ENCODE results near the gene FRMD4B.

FRMD4B gene

GRCh38 chr3:69359339-69359893 is 26.5 kb downstream of the FRMD4B start:
- Histone ChIP-seq H3K4me3 (ENCODE audit: low read depth in 1 of 2, low read length in 2 of 2) (no peak overlapping the region), H3K27ac (ENCODE audit: low read depth, low read length) (no peak overlapping the region), H3K36me3 (ENCODE audit: insufficient read depth, low read length) (no peaks in the 10 kb centered on the region), H3K9me3 (ENCODE audit: low read length) (no peaks in the 10 kb centered on the region), H3K9ac (ENCODE audit: low read length) (no peak overlapping the region), H3K4me1 (ENCODE audit: insufficient read depth, low read length) (no peaks in the 10 kb centered on the region), H3K27me3 (ENCODE audit: control insufficient read depth in 1 of 2, insufficient read depth in 2 of 2, low read length in 2 of 2) (no peaks in the 10 kb centered on the region)

- H3K9me3 ChIP-seq (ENCODE audit: low read length) = no peaks in the 10 kb centered on the region
- H3K27me3 ChIP-seq (ENCODE audit: control insufficient read depth in 1 of 2, insufficient read depth in 2 of 2, low read length in 2 of 2) = no peaks in the 10 kb centered on the region
- H3K9ac ChIP-seq (ENCODE audit: low read length) = no peak overlapping the region
- no peaks in the 10 kb centered on the region for H3K36me3 ChIP-seq (ENCODE audit: insufficient read depth, low read length)
- no peak overlapping the region for H3K4me3 ChIP-seq (ENCODE audit: low read depth in 1 of 2, low read length in 2 of 2)
- H3K4me1 ChIP-seq (ENCODE audit: insufficient read depth, low read length) = no peaks in the 10 kb centered on the region
- no peak overlapping the region for H3K27ac ChIP-seq (ENCODE audit: low read depth, low read length)
Measured at GRCh38 chr3:69357196-69357595, 28.7 kb downstream of the FRMD4B start.

- Histone ChIP-seq H3K36me3 (ENCODE audit: insufficient read depth, low read length) (no peaks in the 10 kb centered on the region), H3K27ac (ENCODE audit: low read depth, low read length) (no peak overlapping the region), H3K9me3 (ENCODE audit: low read length) (no peaks in the 10 kb centered on the region), H3K4me1 (ENCODE audit: insufficient read depth, low read length) (no peaks in the 10 kb centered on the region), H3K4me3 (ENCODE audit: low read depth in 1 of 2, low read length in 2 of 2) (no peak overlapping the region), H3K27me3 (ENCODE audit: control insufficient read depth in 1 of 2, insufficient read depth in 2 of 2, low read length in 2 of 2) (no peaks in the 10 kb centered on the region), H3K9ac (ENCODE audit: low read length) (no peak overlapping the region)
Measured at GRCh38 chr3:69354948-69355347, 30.9 kb downstream of the FRMD4B start.

GRCh38 chr3:69353503-69353902 is 32.4 kb downstream of the FRMD4B start:
- H3K9me3 ChIP-seq (ENCODE audit: low read length) = no peaks in the 10 kb centered on the region
- peak overlapping the region in 1 of 2 donors; percentile 23 for H3K4me3 ChIP-seq (ENCODE audit: low read depth in 1 of 2, low read length in 2 of 2)
- H3K9ac ChIP-seq (ENCODE audit: low read length) = no peak overlapping the region
- no peak overlapping the region for H3K27ac ChIP-seq (ENCODE audit: low read depth, low read length)
- no peaks in the 10 kb centered on the region for H3K4me1 ChIP-seq (ENCODE audit: insufficient read depth, low read length)
- no peaks in the 10 kb centered on the region for H3K27me3 ChIP-seq (ENCODE audit: control insufficient read depth in 1 of 2, insufficient read depth in 2 of 2, low read length in 2 of 2)
- H3K36me3 ChIP-seq (ENCODE audit: insufficient read depth, low read length) = no peaks in the 10 kb centered on the region

GRCh38 chr3:69353088-69353478 is 32.8 kb downstream of the FRMD4B start:
- no peak overlapping the region for H3K9ac ChIP-seq (ENCODE audit: low read length)
- peak overlapping the region in 1 of 2 donors; percentile 23 for H3K4me3 ChIP-seq (ENCODE audit: low read depth in 1 of 2, low read length in 2 of 2)
- H3K27ac ChIP-seq (ENCODE audit: low read depth, low read length) = no peak overlapping the region
- H3K36me3 ChIP-seq (ENCODE audit: insufficient read depth, low read length) = no peaks in the 10 kb centered on the region
- H3K4me1 ChIP-seq (ENCODE audit: insufficient read depth, low read length) = no peaks in the 10 kb centered on the region
- H3K9me3 ChIP-seq (ENCODE audit: low read length) = no peaks in the 10 kb centered on the region
- no peaks in the 10 kb centered on the region for H3K27me3 ChIP-seq (ENCODE audit: control insufficient read depth in 1 of 2, insufficient read depth in 2 of 2, low read length in 2 of 2)

- no peak overlapping the region for H3K9ac ChIP-seq (ENCODE audit: low read length)
- H3K36me3 ChIP-seq (ENCODE audit: insufficient read depth, low read length) = no peaks in the 10 kb centered on the region
- H3K4me1 ChIP-seq (ENCODE audit: insufficient read depth, low read length) = no peaks in the 10 kb centered on the region
- H3K9me3 ChIP-seq (ENCODE audit: low read length) = no peaks in the 10 kb centered on the region
- H3K4me3 ChIP-seq (ENCODE audit: low read depth in 1 of 2, low read length in 2 of 2) = no peak overlapping the region
- no peaks in the 10 kb centered on the region for H3K27me3 ChIP-seq (ENCODE audit: control insufficient read depth in 1 of 2, insufficient read depth in 2 of 2, low read length in 2 of 2)
- H3K27ac ChIP-seq (ENCODE audit: low read depth, low read length) = no peak overlapping the region
Measured at GRCh38 chr3:69352305-69353087, 33.4 kb downstream of the FRMD4B start.

- H3K27ac ChIP-seq (ENCODE audit: low read depth, low read length) = no peak overlapping the region
- H3K4me3 ChIP-seq (ENCODE audit: low read depth in 1 of 2, low read length in 2 of 2) = no peak overlapping the region
- no peaks in the 10 kb centered on the region for H3K36me3 ChIP-seq (ENCODE audit: insufficient read depth, low read length)
- H3K9ac ChIP-seq (ENCODE audit: low read length) = no peak overlapping the region
- no peaks in the 10 kb centered on the region for H3K9me3 ChIP-seq (ENCODE audit: low read length)
- peaks cover 6% of the 10 kb centered on the region for H3K4me1 ChIP-seq (ENCODE audit: insufficient read depth, low read length)
- no peaks in the 10 kb centered on the region for H3K27me3 ChIP-seq (ENCODE audit: control insufficient read depth in 1 of 2, insufficient read depth in 2 of 2, low read length in 2 of 2)
Measured at GRCh38 chr3:69343875-69344274, 42.0 kb downstream of the FRMD4B start.

GRCh38 chr3:69342074-69342473 is 43.8 kb downstream of the FRMD4B start:
- Histone ChIP-seq H3K27ac (ENCODE audit: low read depth, low read length) (no peak overlapping the region), H3K4me3 (ENCODE audit: low read depth in 1 of 2, low read length in 2 of 2) (no peak overlapping the region), H3K27me3 (ENCODE audit: control insufficient read depth in 1 of 2, insufficient read depth in 2 of 2, low read length in 2 of 2) (no peaks in the 10 kb centered on the region), H3K9me3 (ENCODE audit: low read length) (no peaks in the 10 kb centered on the region), H3K4me1 (ENCODE audit: insufficient read depth, low read length) (peaks cover 6% of the 10 kb centered on the region), H3K36me3 (ENCODE audit: insufficient read depth, low read length) (no peaks in the 10 kb centered on the region), H3K9ac (ENCODE audit: low read length) (no peak overlapping the region)

GRCh38 chr3:69339760-69340159 is 46.1 kb downstream of the FRMD4B start:
- Histone ChIP-seq H3K27me3 (ENCODE audit: control insufficient read depth in 1 of 2, insufficient read depth in 2 of 2, low read length in 2 of 2) (no peaks in the 10 kb centered on the region), H3K4me1 (ENCODE audit: insufficient read depth, low read length) (peaks cover 6% of the 10 kb centered on the region), H3K36me3 (ENCODE audit: insufficient read depth, low read length) (no peaks in the 10 kb centered on the region), H3K9ac (ENCODE audit: low read length) (no peak overlapping the region), H3K4me3 (ENCODE audit: low read depth in 1 of 2, low read length in 2 of 2) (no peak overlapping the region), H3K27ac (ENCODE audit: low read depth, low read length) (no peak overlapping the region), H3K9me3 (ENCODE audit: low read length) (no peaks in the 10 kb centered on the region)

- Histone ChIP-seq H3K9me3 (ENCODE audit: low read length) (no peaks in the 10 kb centered on the region), H3K27me3 (ENCODE audit: control insufficient read depth in 1 of 2, insufficient read depth in 2 of 2, low read length in 2 of 2) (no peaks in the 10 kb centered on the region), H3K27ac (ENCODE audit: low read depth, low read length) (no peak overlapping the region), H3K4me1 (ENCODE audit: insufficient read depth, low read length) (peaks cover 6% of the 10 kb centered on the region), H3K36me3 (ENCODE audit: insufficient read depth, low read length) (no peaks in the 10 kb centered on the region), H3K4me3 (ENCODE audit: low read depth in 1 of 2, low read length in 2 of 2) (no peak overlapping the region), H3K9ac (ENCODE audit: low read length) (no peak overlapping the region)
Measured at GRCh38 chr3:69338911-69339310, 47.0 kb downstream of the FRMD4B start.

- Histone ChIP-seq H3K4me1 (ENCODE audit: insufficient read depth, low read length) (peaks cover 5% of the 10 kb centered on the region), H3K36me3 (ENCODE audit: insufficient read depth, low read length) (no peaks in the 10 kb centered on the region), H3K9me3 (ENCODE audit: low read length) (no peaks in the 10 kb centered on the region), H3K27ac (ENCODE audit: low read depth, low read length) (no peak overlapping the region), H3K4me3 (ENCODE audit: low read depth in 1 of 2, low read length in 2 of 2) (no peak overlapping the region), H3K27me3 (ENCODE audit: control insufficient read depth in 1 of 2, insufficient read depth in 2 of 2, low read length in 2 of 2) (no peaks in the 10 kb centered on the region), H3K9ac (ENCODE audit: low read length) (no peak overlapping the region)
Measured at GRCh38 chr3:69332934-69333333, 53.0 kb downstream of the FRMD4B start.

- Histone ChIP-seq H3K4me1 (ENCODE audit: insufficient read depth, low read length) (peaks cover 5% of the 10 kb centered on the region), H3K36me3 (ENCODE audit: insufficient read depth, low read length) (no peaks in the 10 kb centered on the region), H3K27me3 (ENCODE audit: control insufficient read depth in 1 of 2, insufficient read depth in 2 of 2, low read length in 2 of 2) (no peaks in the 10 kb centered on the region), H3K4me3 (ENCODE audit: low read depth in 1 of 2, low read length in 2 of 2) (no peak overlapping the region), H3K9me3 (ENCODE audit: low read length) (no peaks in the 10 kb centered on the region), H3K27ac (ENCODE audit: low read depth, low read length) (no peak overlapping the region), H3K9ac (ENCODE audit: low read length) (no peak overlapping the region)
Measured at GRCh38 chr3:69330891-69331400, 54.9 kb downstream of the FRMD4B start.

Data from muscle layer of colon (tissue), 2 donors.